WI38 (cell line): Measurements from ENCODE around the gene EEIG2.

Experiments used
- H3K4me3 ChIP-seq: 2 replicates; pipeline ENCODE4 v1.5.1; 2011; ENCODE audit warnings: low read depth, mild to moderate bottlenecking, control low read depth, low read length
- CTCF ChIP-seq: IDR thresholded peaks from 2 replicates; pipeline ENCODE4 v1.5.1; 2012; ENCODE audit warnings: low read depth, mild to moderate bottlenecking, control low read depth, low read length

Gene EEIG2

GRCh38 chr1:108523829-108524228, 36.1 kb upstream of the EEIG2 start:
- H3K4me3 ChIP-seq: no peak overlapping the region
- no peak for TF ChIP-seq CTCF

- no peak for TF ChIP-seq CTCF
Observed at GRCh38 chr1:108524676-108525075, 35.2 kb upstream of the EEIG2 start.

GRCh38 chr1:108527135-108527534, 32.8 kb upstream of the EEIG2 start:
- no peak for TF ChIP-seq CTCF
- no peak overlapping the region for H3K4me3 ChIP-seq

More at GRCh38 chr1:108524676-108525075, 35.2 kb upstream of the EEIG2 start:
- no peak overlapping the region for H3K4me3 ChIP-seq

- no peak overlapping the region for H3K4me3 ChIP-seq
- TF ChIP-seq CTCF: no peak
Observed at GRCh38 chr1:108527837-108528236, 32.1 kb upstream of the EEIG2 start.

- no peak overlapping the region for H3K4me3 ChIP-seq
- TF ChIP-seq CTCF: no peak
Observed at GRCh38 chr1:108531444-108531843, 28.5 kb upstream of the EEIG2 start.

- no peak overlapping the region for H3K4me3 ChIP-seq
- TF ChIP-seq CTCF: no peak
Observed at GRCh38 chr1:108532730-108533129, 27.2 kb upstream of the EEIG2 start.

GRCh38 chr1:108533351-108534083, 26.4 kb upstream of the EEIG2 start:
- H3K4me3 ChIP-seq: no peak overlapping the region
- TF ChIP-seq CTCF: no peak
